SH-SY5Y (cell line): Measurements from ENCODE around the gene ZBTB7C.

Experiments used
- GATA2 ChIP-seq: IDR thresholded peaks from 2 replicates; pipeline ENCODE4 v1.6.1; 2011; ENCODE audit warnings: mild to moderate bottlenecking, low read depth, low read length
- GATA3 ChIP-seq: IDR thresholded peaks from 2 replicates; pipeline ENCODE4 v1.6.1; 2011; ENCODE audit warnings: low read depth, mild to moderate bottlenecking, low read length, moderate library complexity

Gene ZBTB7C

DNA sequence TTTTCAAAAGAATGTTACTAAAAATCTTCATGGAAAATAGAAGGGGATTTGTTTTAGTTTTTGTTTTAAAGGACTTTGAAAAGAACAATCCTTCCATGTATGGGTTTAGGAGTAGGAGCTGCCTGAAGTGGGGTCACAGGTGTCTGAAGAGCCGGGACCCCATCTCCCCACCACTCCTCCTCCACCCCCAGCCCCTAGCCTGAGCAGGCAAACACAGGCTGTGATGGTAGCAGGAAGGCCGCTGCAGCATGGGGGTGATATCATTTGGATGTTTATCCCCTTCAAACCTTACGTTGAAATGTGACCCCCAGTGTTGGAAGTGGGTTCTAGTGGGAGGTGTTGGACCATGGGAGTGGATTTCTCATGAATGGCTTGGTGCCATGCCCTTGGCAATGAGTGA, 93.0 kb downstream of the ZBTB7C start:
- TF ChIP-seq GATA2, result no peak
- no peak for TF ChIP-seq GATA3

DNA sequence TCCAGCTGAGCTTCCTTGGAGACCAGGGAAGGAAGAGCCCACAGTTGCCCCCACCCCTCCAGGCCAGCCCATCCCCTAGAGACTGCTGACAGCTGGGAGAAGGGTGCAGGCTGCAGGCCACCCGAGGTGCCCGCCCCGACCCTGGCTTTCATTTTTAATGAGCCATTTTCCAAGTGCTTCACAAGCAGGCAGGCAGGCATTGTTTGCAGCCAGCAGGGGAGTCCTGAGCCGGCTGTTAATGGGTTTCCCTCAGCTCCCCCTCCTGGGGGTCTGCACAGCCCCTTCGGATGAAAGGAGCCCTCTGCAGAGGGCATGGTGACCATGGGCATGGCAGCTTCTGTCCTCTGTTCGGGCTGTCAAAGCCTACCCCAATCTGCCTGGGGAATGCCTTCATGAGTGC, 94.5 kb downstream of the ZBTB7C start:
- no peak for TF ChIP-seq GATA2
- no peak for TF ChIP-seq GATA3

GRCh38 chr18:48313792-48314191, 95.4 kb downstream of the ZBTB7C start:
- TF ChIP-seq GATA3, result no peak
- TF ChIP-seq GATA2, result no peak

- TF ChIP-seq GATA2 (no peak), GATA3 (no peak)
Observed at GRCh38 chr18:48312066-48312465, 97.1 kb downstream of the ZBTB7C start.

DNA sequence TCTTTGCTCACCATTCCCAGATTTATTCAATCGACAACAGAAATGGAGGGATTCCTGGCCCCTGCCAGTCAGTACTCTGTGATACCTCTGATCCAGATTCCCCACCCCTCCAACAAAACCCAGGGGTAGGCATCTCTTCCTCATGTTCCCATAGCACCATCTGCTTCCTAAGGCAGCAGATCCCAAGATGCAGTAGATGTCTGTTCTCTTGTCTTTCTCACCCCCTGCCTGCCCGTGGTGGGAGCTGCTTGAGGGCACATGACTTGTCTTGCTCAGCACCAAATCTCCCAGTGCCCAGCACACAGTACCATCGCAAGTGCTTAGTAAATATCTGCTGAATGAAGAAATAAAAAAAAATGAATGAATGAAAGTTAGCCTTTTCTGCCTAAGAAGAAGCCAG, 98.2 kb downstream of the ZBTB7C start:
- TF ChIP-seq GATA2 (no peak), GATA3 (no peak)

DNA sequence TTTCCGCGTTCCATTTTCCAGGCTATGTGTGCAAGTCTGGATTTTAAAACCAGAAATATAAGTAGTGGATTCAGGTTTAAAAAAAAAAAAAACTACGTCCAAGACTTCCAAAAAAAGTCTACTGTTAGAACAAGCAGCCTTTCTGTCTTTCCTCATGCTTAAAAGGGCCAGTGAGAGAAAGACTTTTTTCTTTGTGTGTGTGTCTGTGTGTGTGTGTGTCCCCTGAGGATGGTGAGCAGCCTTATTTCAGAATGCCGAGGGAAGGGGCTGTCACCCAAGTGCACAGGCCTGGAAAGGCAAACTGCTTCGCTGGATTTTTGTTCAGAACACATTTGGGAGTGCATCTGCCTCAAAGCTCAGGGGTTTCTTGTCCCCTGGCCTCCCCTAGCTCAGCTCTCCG, 98.8 kb downstream of the ZBTB7C start:
- TF ChIP-seq GATA3 (no peak), GATA2 (no peak)

- TF ChIP-seq GATA2 (no peak), GATA3 (no peak)
Observed at GRCh38 chr18:48308755-48309575, 100.2 kb downstream of the ZBTB7C start.

DNA sequence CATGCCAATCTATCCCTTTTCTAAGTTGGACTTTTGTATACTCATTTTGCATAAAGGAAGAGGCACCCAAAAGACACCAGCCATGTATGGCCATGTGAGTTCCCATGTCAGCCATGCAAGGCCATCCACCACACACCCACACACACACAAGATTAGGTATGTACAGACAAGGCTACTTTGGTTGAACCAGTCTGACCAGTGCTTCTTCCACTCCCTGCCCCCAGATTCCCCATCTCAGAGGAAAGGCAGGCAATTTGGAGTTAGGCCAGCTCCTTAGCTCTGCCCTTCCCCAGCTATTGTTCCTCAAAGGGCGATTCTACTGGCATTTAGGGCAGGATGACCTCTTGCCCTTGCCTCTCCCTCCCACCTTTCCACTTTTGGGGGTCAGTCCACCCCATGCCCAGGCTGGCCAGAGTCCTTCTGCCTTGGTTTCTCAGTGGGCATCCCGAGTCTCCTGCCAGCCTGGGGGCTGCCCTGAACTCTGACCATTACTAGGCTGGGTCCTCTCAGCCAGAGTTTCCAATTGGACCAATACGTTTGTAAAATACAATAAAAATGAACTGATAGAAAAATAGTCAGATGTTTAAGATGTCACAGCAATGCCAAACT, 101.1 kb downstream of the ZBTB7C start:
- TF ChIP-seq GATA2, result no peak
- TF ChIP-seq GATA3, result no peak

- TF ChIP-seq GATA2, result no peak
- no peak for TF ChIP-seq GATA3
Observed at GRCh38 chr18:48306838-48307237, 102.3 kb downstream of the ZBTB7C start.

DNA sequence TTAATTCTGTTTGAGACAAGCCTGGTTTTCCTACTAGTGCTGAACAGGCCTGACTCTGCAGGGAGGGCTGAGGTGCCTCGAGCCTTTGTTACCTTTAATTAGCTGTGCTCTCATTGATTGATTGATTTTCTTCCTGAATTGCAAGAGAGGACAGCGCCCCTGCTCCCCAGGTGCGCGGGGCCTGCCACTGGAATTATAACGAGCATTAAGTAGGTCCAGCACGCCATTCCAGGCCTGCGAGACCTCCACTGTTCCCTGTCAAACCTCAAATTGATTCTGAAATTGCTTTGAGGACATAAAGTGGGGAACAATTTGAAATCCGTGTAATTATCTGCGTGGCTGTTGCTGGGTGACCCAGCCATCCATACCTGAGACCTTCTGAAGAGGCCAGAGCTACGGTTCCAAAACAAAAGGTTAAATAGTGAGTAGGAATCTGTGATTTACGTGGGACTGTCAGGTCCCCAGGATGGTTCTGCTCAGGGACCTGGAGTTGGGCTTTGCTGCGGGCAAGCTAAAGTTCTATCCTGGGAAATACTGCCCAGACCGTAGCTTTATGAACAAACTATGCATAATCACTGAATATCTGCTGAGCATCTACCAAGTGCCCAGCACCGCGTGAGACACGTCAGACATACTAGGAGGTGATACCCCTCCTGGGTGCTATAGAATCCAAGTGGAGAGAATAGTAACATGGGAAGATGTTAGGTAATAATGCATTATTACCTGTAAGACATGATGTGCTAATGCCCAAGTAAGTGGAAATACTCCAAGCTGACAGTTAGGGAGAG, 104.1 kb downstream of the ZBTB7C start:
- TF ChIP-seq GATA2 (no peak), GATA3 (no peak)

- TF ChIP-seq GATA2 (no peak), GATA3 (no peak)
Observed at GRCh38 chr18:48303883-48304282, 105.3 kb downstream of the ZBTB7C start.

DNA sequence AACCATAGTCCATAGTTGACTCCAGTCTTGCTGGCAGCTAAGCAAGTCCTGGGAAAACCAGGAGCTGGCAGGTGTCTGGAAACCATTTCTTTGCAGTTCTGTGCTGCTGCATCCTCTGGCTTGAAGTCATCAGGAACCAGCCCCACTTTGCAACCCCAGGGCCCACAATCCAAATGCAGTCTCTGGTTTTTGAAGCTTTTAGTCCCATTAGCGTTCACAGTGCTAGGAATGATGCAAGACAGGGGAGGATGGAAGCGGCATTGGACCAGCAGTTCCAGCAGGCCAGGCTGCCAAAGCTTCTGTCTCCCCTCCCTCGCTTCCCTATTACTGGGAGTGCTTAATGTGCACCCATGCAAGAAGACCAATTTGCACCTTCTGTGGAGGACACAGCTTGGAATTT, 106.4 kb downstream of the ZBTB7C start:
- no peak for TF ChIP-seq GATA3
- TF ChIP-seq GATA2, result no peak

DNA sequence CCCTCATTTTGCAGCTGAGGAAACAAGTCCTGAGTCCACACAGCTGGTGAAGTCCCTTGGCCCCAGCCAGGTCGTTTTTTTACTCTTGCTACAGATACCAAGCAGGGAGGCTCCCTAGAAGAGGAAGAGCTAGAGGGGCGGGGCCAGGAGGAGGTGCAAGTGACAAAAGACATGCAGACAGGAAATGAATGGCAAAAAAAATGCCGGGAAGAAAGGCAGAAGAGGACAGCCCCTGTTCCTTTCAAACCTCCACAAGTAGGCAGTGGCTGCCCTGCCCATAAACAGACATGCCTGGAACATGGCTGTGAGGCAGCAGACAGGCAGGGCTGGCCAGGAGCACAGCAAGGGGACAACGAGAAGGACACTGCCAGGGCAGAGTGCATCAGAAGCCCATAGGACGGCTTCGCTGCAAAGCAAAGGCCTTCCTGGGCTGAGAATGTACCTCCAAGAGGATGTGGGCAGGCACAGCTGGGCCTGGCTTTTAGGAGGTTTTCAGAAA, 108.7 kb downstream of the ZBTB7C start:
- TF ChIP-seq GATA2 (no peak), GATA3 (no peak)

DNA sequence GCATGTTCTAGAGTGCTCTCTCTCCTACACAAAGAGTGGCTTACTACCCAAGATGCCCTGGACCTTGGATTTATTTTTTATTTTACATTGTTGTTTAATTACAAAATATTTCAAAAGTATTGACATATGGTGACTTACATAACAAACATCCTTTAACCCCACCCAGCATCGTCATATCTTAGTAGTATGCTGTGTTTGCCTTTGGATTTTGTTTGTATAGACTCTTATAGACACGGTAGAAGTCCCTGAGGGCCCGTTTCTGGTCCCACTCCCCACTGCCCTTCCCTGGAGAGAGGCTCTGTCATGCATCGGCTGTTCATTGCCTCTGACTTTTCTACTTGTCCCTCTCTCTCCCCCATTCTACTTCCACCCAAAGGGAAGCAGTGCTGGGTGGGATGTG, 112.0 kb downstream of the ZBTB7C start:
- TF ChIP-seq GATA3 (no peak), GATA2 (no peak)
